ENCODE measurements around the gene IER3. TPM values are rescaled to one million over a fixed set of nuclear protein-coding genes. Genes with fewer than 3 reads are reported as not detected.

Gene IER3
- total and polyA plus RNA-seq, 2 of the 13 experiments (the other 11 are each of a cell fraction or from before 2014, with no cell fraction given), result 51.1 to 131 TPM

DNA sequence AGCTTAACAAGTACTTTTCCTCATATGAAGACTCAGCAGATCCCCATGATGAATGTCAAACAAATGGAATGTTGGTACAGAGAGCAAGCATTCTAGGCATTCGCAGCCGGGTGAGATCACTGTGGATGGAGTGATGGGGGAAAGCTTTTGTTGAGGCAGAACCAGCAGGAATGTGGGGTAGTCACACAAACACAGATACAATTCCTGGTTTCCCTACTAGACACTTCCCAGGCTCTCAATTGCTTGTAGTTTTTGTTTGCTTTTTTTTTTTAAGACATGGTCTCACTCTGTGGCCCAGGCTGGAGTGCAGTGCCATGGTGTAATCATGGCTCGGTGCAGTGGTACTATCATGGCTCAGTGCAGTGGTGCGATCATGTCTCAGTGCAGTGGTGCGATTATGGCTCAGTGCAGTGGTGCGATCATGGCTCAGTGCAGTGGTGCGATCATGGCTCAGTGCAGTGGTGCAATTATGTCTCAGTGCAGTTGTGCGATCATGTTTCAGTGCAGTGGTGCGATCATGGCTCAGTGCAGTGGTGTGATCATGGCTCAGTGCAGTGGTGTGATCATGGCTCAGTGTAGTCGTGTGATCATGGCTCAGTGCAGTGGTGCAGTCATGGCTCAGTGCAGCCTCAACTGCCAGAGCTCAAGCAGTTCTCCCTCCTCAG, 15.4 kb upstream of the IER3 start (continued):
- no peak for TF ChIP-seq HBP1 (CRISPR knock-in tag; IDR thresholded peaks at IDR 0.05; ENCODE audit: low read depth)
- TF ChIP-seq JARID2 (CRISPR knock-in tag; IDR thresholded peaks at IDR 0.05; ENCODE audit: insufficient replicate concordance), result no peak
- TF ChIP-seq ZNF431 (CRISPR knock-in tag; IDR thresholded peaks at IDR 0.05; ENCODE audit: borderline replicate concordance, low read depth), result peak; percentile 7; the same call in 1 of the 2 replicates
- no peak for TF ChIP-seq ZFP90 (CRISPR knock-in tag; IDR thresholded peaks at IDR 0.05; ENCODE audit: borderline replicate concordance)
- 0 out of 2 replicates have a peak, but pooled peaks have one; percentile 44 for TF ChIP-seq SMARCC2 (IDR thresholded peaks at IDR 0.05)
- TF ChIP-seq, protein P1, sequence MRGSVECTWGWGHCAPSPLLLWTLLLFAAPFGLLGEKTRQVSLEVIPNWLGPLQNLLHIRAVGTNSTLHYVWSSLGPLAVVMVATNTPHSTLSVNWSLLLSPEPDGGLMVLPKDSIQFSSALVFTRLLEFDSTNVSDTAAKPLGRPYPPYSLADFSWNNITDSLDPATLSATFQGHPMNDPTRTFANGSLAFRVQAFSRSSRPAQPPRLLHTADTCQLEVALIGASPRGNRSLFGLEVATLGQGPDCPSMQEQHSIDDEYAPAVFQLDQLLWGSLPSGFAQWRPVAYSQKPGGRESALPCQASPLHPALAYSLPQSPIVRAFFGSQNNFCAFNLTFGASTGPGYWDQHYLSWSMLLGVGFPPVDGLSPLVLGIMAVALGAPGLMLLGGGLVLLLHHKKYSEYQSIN (CRISPR knock-in tag; IDR thresholded peaks at IDR 0.05; ENCODE audit: borderline replicate concordance), result no peak
- TF ChIP-seq ZNF432 (CRISPR knock-in tag; IDR thresholded peaks at IDR 0.05; ENCODE audit: borderline replicate concordance), result no peak
- peak; percentile 59; the same call in 1 of the 2 replicates for TF ChIP-seq SP4 (CRISPR knock-in tag; IDR thresholded peaks at IDR 0.05)
- TF ChIP-seq FOXM1 (CRISPR knock-in tag; IDR thresholded peaks at IDR 0.05), result no peak
- no peak for TF ChIP-seq GRHL1 (CRISPR knock-in tag; conservative IDR thresholded peaks at IDR 0.05)
- peak; percentile 81; the same call in 1 of the 2 replicates for TF ChIP-seq SOX5 (CRISPR knock-in tag; IDR thresholded peaks at IDR 0.05; ENCODE audit: borderline replicate concordance)
- TF ChIP-seq PHF21A (CRISPR knock-in tag; IDR thresholded peaks at IDR 0.05), result no peak; the same call in 1 of the 2 replicates
- no peak for TF ChIP-seq ZNF256 (CRISPR knock-in tag; conservative IDR thresholded peaks at IDR 0.05)
- TF ChIP-seq, protein P2, sequence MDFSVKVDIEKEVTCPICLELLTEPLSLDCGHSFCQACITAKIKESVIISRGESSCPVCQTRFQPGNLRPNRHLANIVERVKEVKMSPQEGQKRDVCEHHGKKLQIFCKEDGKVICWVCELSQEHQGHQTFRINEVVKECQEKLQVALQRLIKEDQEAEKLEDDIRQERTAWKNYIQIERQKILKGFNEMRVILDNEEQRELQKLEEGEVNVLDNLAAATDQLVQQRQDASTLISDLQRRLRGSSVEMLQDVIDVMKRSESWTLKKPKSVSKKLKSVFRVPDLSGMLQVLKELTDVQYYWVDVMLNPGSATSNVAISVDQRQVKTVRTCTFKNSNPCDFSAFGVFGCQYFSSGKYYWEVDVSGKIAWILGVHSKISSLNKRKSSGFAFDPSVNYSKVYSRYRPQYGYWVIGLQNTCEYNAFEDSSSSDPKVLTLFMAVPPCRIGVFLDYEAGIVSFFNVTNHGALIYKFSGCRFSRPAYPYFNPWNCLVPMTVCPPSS (IDR thresholded peaks at IDR 0.05), result no peak
- TF ChIP-seq ZNF143 (CRISPR knock-in tag; IDR thresholded peaks at IDR 0.05), result no peak
